ENCODE measurements around the gene ACKR3. TPM values are rescaled to one million over a fixed set of nuclear protein-coding genes. Genes with fewer than 3 reads are reported as not detected.

ACKR3 gene
- total and polyA plus RNA-seq, 2 donors (not counting 1 experiment from before 2014, with no cell fraction given), result 0.17 to 1.5 TPM

- no peak for DNase-seq (ENCODE audit: low read depth in 2 of 2)
- no peak for TF ChIP-seq CTCF (conservative IDR thresholded peaks at IDR 0.05 in 1 of 2, IDR thresholded peaks at IDR 0.05 in 1 of 2; ENCODE audit: low read depth in 1 of 2, low read length in 2 of 2)
- no peak for TF ChIP-seq EZH2 (IDR thresholded peaks at IDR 0.05; ENCODE audit: low read length, missing control alignments)
- no peaks in the 10 kb centered on the region for H3K79me2 ChIP-seq (ENCODE audit: control insufficient read depth, insufficient read depth, low read length)
- no peak overlapping the region for H3K4me2 ChIP-seq (ENCODE audit: extremely low read depth, insufficient read depth, low read length)
- H4K20me1 ChIP-seq (ENCODE audit: control insufficient read depth, extremely low read depth, insufficient read depth, low read length), result no peaks in the 10 kb centered on the region
- H3K36me3 ChIP-seq (ENCODE audit: control insufficient read depth, insufficient read depth, low read length), result no peaks in the 10 kb centered on the region
- H3K9me3 ChIP-seq (ENCODE audit: control insufficient read depth, insufficient read depth, low read depth, low read length), result no peaks in the 10 kb centered on the region
- H3K4me3 ChIP-seq (replicated peaks in 1 of 4; ENCODE audit: control extremely low read depth in 1 of 4, insufficient read depth in 1 of 4, low read depth in 3 of 4, low read length in 4 of 4), result no peak overlapping the region
- H2AFZ ChIP-seq (ENCODE audit: low read length), result no peak overlapping the region
- peaks cover 17% of the 10 kb centered on the region for H3K27me3 ChIP-seq (ENCODE audit: control insufficient read depth, insufficient read depth, low read length)
- no peak overlapping the region for H3K9ac ChIP-seq (ENCODE audit: insufficient read depth, low read length)
- H3K27ac ChIP-seq (ENCODE audit: insufficient read depth, low read length), result no peak overlapping the region
- no peaks in the 10 kb centered on the region for H3K4me1 ChIP-seq (ENCODE audit: control insufficient read depth, extremely low read depth, insufficient read depth, low read length)
Measured at GRCh38 chr2:236565212-236565611, 4.4 kb upstream of the ACKR3 start.

DNA sequence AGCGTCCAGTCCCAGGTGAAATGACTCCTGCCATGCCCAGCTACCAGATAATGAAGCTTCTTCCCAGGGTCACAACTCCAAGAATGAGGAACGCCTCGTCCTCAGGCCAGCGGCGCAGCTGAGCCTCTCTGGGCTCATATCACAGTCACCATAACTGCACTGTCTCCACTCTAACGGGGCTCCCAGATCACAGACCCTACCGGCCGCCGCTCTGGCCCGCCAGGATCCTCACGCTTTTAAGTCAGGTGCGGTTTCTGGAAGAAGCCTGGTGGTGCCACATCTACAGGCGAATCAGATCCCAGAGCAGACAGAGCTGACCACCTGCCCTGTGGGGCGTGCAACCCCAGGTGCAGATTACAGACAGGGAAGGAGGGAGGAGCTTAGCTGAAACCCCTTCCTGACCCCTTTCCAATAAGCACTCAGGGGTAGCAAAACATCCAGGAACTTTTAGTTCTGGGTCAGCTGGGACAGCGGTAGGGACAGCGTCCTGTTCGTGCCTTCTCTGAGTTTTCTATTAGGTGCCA, 3.7 kb upstream of the ACKR3 start:
- Histone ChIP-seq H2AFZ (ENCODE audit: low read length) (no peak overlapping the region), H3K79me2 (ENCODE audit: control insufficient read depth, insufficient read depth, low read length) (no peaks in the 10 kb centered on the region), H3K27me3 (ENCODE audit: control insufficient read depth, insufficient read depth, low read length) (peaks cover 22% of the 10 kb centered on the region), H3K4me1 (ENCODE audit: control insufficient read depth, extremely low read depth, insufficient read depth, low read length) (no peaks in the 10 kb centered on the region), H3K9ac (ENCODE audit: insufficient read depth, low read length) (no peak overlapping the region), H3K4me3 (replicated peaks in 1 of 4; ENCODE audit: control extremely low read depth in 1 of 4, insufficient read depth in 1 of 4, low read depth in 3 of 4, low read length in 4 of 4) (no peak overlapping the region), H3K27ac (ENCODE audit: insufficient read depth, low read length) (no peak overlapping the region), H4K20me1 (ENCODE audit: control insufficient read depth, extremely low read depth, insufficient read depth, low read length) (no peaks in the 10 kb centered on the region), H3K36me3 (ENCODE audit: control insufficient read depth, insufficient read depth, low read length) (no peaks in the 10 kb centered on the region), H3K4me2 (ENCODE audit: extremely low read depth, insufficient read depth, low read length) (no peak overlapping the region), H3K9me3 (ENCODE audit: control insufficient read depth, insufficient read depth, low read depth, low read length) (no peaks in the 10 kb centered on the region)
- no peak for TF ChIP-seq EZH2 (IDR thresholded peaks at IDR 0.05; ENCODE audit: low read length, missing control alignments)
- no peak for TF ChIP-seq CTCF (conservative IDR thresholded peaks at IDR 0.05 in 1 of 2, IDR thresholded peaks at IDR 0.05 in 1 of 2; ENCODE audit: low read depth in 1 of 2, low read length in 2 of 2)
- DNase-seq (ENCODE audit: low read depth in 2 of 2), result no peak

DNA sequence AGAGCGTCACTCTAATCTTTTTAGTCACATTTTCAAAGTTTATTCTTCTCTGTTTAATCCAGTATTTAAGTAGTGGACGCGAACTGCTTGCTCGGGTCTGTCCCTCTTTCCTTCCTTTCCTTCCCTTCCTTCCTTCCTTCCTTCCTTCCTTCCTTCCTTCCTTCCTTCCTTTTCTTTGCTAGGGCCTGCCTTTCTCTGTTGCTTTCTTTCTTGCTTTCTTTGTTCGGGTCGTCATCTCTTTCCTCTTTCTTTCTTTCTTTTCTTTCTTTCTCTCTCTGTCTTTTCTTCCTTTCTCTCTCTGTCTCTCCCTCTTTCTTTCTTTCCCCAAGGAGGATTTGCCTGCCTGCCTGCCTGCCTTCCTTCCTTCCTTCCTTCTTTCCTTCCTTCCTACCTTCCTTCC, 3.0 kb upstream of the ACKR3 start:
- no peaks in the 10 kb centered on the region for H3K9me3 ChIP-seq (ENCODE audit: control insufficient read depth, insufficient read depth, low read depth, low read length)
- no peak overlapping the region for H2AFZ ChIP-seq (ENCODE audit: low read length)
- no peaks in the 10 kb centered on the region for H4K20me1 ChIP-seq (ENCODE audit: control insufficient read depth, extremely low read depth, insufficient read depth, low read length)
- no peak overlapping the region for H3K27ac ChIP-seq (ENCODE audit: insufficient read depth, low read length)
- no peak for TF ChIP-seq CTCF (conservative IDR thresholded peaks at IDR 0.05 in 1 of 2, IDR thresholded peaks at IDR 0.05 in 1 of 2; ENCODE audit: low read depth in 1 of 2, low read length in 2 of 2)
- no peak for TF ChIP-seq EZH2 (IDR thresholded peaks at IDR 0.05; ENCODE audit: low read length, missing control alignments)
- no peak overlapping the region for H3K9ac ChIP-seq (ENCODE audit: insufficient read depth, low read length)
- H3K27me3 ChIP-seq (ENCODE audit: control insufficient read depth, insufficient read depth, low read length), result peaks cover 25% of the 10 kb centered on the region
- no peak overlapping the region for H3K4me2 ChIP-seq (ENCODE audit: extremely low read depth, insufficient read depth, low read length)
- no peak for DNase-seq (ENCODE audit: low read depth in 2 of 2)
- no peaks in the 10 kb centered on the region for H3K36me3 ChIP-seq (ENCODE audit: control insufficient read depth, insufficient read depth, low read length)
- no peak overlapping the region for H3K4me3 ChIP-seq (replicated peaks in 1 of 4; ENCODE audit: control extremely low read depth in 1 of 4, insufficient read depth in 1 of 4, low read depth in 3 of 4, low read length in 4 of 4)
- no peaks in the 10 kb centered on the region for H3K79me2 ChIP-seq (ENCODE audit: control insufficient read depth, insufficient read depth, low read length)
- no peaks in the 10 kb centered on the region for H3K4me1 ChIP-seq (ENCODE audit: control insufficient read depth, extremely low read depth, insufficient read depth, low read length)
